Subcutaneous adipose tissue (tissue), 4 donors: ENCODE results near the gene MEAF6. TPM values are rescaled to one million over a fixed set of nuclear protein-coding genes. Genes with fewer than 3 reads are reported as not detected.

ENCODE experiments used
- CTCF ChIP-seq: fragments of 450-650 bp; IDR thresholded peaks from one replicate; pipeline ENCODE4 v1.5.1; 2016; ENCODE audit warnings: low read depth, mild to moderate bottlenecking, control low read depth, antibody characterized with exemption, moderate library complexity
- total RNA-seq, 4 donors: library from RNA; depleted of rRNA; stranded (reverse); fragments of >200 nt; gene quantifications; one replicate each; pipeline ENCODE4 v1.1.0, GENCODE V29; 2016

The MEAF6 gene
- total RNA-seq, 4 donors from 2014 or later = 48.3 to 60.8 (median 56.1) TPM

GRCh38 chr1:37513795-37514349, 694 bp downstream of the MEAF6 start:
- no peak for TF ChIP-seq CTCF

- TF ChIP-seq CTCF = no peak
Measured at GRCh38 chr1:37509181-37509580, 5.4 kb downstream of the MEAF6 start.

- TF ChIP-seq CTCF = no peak
Measured at GRCh38 chr1:37506740-37507139, 7.8 kb downstream of the MEAF6 start.

- no peak for TF ChIP-seq CTCF
Measured at GRCh38 chr1:37502104-37502503, 12.5 kb downstream of the MEAF6 start.

- TF ChIP-seq CTCF = no peak
Measured at GRCh38 chr1:37501661-37502060, 12.9 kb downstream of the MEAF6 start.

GRCh38 chr1:37498872-37499617, 15.5 kb downstream of the MEAF6 start:
- TF ChIP-seq CTCF = no peak

GRCh38 chr1:37497832-37498231, 16.7 kb downstream of the MEAF6 start:
- TF ChIP-seq CTCF = no peak
